Measurements from ENCODE around the gene FAIM2.

DNA sequence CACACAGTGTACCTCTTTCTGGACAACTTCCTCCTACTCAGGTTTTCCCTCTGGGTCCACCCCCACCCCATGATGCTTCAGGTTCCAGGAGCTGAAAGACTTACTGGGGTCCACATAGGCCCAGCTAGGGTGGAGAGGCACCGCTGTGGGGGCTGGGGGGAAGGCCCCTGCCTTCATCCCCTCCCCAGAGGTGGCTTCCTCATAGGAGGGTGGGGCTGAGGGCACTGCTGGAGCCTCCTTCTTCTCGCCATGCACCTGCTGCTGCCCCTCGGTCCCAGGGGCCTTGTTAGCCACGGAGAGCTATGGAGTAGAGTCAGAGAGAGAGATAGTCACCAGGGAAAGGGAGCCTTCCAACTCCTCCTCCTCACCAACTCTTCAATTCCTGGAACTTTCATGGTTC lies 2.7 kb downstream of the FAIM2 start:
- TF ChIP-seq EZH2 (IDR thresholded peaks at IDR 0.05; ENCODE audit: low read length, unreplicated experiment): no peak
- TF ChIP-seq, protein P1, sequence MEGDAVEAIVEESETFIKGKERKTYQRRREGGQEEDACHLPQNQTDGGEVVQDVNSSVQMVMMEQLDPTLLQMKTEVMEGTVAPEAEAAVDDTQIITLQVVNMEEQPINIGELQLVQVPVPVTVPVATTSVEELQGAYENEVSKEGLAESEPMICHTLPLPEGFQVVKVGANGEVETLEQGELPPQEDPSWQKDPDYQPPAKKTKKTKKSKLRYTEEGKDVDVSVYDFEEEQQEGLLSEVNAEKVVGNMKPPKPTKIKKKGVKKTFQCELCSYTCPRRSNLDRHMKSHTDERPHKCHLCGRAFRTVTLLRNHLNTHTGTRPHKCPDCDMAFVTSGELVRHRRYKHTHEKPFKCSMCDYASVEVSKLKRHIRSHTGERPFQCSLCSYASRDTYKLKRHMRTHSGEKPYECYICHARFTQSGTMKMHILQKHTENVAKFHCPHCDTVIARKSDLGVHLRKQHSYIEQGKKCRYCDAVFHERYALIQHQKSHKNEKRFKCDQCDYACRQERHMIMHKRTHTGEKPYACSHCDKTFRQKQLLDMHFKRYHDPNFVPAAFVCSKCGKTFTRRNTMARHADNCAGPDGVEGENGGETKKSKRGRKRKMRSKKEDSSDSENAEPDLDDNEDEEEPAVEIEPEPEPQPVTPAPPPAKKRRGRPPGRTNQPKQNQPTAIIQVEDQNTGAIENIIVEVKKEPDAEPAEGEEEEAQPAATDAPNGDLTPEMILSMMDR (conservative IDR thresholded peaks at IDR 0.05; ENCODE audit: low read depth, low read length): no peak

Data from PC-3 (cell line).